SU-DHL-6 (cell line): ENCODE data around the gene SEMA3D.

Experiments
- EZH2phosphoT487 ChIP-seq: fragments of 200-600 bp; sonication (generic), shearing (Covaris generic); conservative IDR thresholded peaks from 2 replicates; pipeline ENCODE4 v1.6.1; 2018; ENCODE audit warnings: mild to moderate bottlenecking, antibody characterized with exemption, low read length, moderate library complexity, mixed read lengths
- TF ChIP-seq, protein P1 (sequence below): fragments of 200-600 bp; sonication (generic); IDR thresholded peaks from one replicate; pipeline ENCODE4 v1.5.1; 2017; ENCODE audit warnings: antibody characterized with exemption, mild to moderate bottlenecking, low read length, moderate library complexity; ENCODE audit not compliant: insufficient read depth, poor library complexity, severe bottlenecking

DNA sequence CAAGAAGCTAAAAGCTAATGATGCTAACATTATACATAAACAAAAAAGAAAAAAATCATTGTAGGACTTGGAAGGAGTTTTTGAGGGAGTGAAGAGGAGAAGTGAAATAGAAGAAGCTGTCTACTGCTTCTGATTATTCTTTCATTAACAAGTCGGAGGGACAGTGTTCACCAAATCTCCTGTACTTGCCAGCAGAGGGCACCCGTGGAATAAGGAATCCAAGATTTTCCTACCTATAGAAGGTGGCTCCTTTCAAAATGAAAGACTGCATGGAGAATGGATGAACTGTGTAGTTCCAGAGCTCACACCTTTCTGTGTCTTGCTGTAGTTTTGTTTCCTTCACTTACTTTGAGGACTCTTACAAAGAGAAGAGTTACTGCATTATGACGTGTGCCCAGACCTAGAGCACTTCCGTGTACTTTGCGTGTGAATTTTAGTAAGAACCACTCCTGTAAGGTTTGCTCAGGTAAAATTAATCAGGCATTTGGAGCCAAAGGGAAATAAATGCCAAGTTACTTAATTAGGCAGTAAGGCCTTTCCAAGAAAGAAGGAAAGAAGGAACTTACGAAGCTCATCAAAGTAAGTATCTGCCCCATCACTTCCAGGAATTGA, 145.1 kb downstream of the SEMA3D start:
- no peak for TF ChIP-seq EZH2phosphoT487
- TF ChIP-seq, protein P1, sequence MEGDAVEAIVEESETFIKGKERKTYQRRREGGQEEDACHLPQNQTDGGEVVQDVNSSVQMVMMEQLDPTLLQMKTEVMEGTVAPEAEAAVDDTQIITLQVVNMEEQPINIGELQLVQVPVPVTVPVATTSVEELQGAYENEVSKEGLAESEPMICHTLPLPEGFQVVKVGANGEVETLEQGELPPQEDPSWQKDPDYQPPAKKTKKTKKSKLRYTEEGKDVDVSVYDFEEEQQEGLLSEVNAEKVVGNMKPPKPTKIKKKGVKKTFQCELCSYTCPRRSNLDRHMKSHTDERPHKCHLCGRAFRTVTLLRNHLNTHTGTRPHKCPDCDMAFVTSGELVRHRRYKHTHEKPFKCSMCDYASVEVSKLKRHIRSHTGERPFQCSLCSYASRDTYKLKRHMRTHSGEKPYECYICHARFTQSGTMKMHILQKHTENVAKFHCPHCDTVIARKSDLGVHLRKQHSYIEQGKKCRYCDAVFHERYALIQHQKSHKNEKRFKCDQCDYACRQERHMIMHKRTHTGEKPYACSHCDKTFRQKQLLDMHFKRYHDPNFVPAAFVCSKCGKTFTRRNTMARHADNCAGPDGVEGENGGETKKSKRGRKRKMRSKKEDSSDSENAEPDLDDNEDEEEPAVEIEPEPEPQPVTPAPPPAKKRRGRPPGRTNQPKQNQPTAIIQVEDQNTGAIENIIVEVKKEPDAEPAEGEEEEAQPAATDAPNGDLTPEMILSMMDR: peak; percentile 64
